K562 (cell line): ENCODE results near the gene TTC21A. TPM values are rescaled to one million over a fixed set of nuclear protein-coding genes. Genes with fewer than 3 reads are reported as not detected.

ENCODE experiments used
- ATAC-seq: fragments of 200-7000 bp; cut with Tn5 transposase; 3 replicates; pipeline ENCODE4 v1.9.1; 2020; ENCODE audit warnings: moderate library complexity
- BruUV-seq: library from RNA; stranded (reverse); fragments of 400-500 nt; replicated peaks from 2 replicates; lab custom pipeline; 2021; lab: Mats Ljungman, UMichigan
- CTCF ChIA-PET: fragments of 300-600 bp; formaldehyde crosslinking; extraction: SDS; loops from one replicate; lab custom pipeline; 2021; ENCODE audit warnings: low intra/inter-chr PET ratio; lab: Yijun Ruan, JAX
- POLR2A ChIA-PET: fragments of 300-600, 350-650 bp; sonication (Branson Sonifier 250); formaldehyde crosslinking; extraction: SDS; loops from one replicate; lab custom pipeline; 2021; ENCODE audit warnings: antibody characterized with exemption, inconsistent platforms; lab: Yijun Ruan, JAX
- DNase-seq, 4 experiments: peaks; one replicate each; pipeline versions ENCODE4 v3.0.0 to v3.0.0-alpha.2; 2011 to 2018; ENCODE audit warnings: low spot score in 3 of 4, mixed read lengths in 3 of 4; ENCODE audit errors: extremely low read depth in 1 of 4
- FAIRE-seq: peaks from 2 replicates; lab custom pipeline; 2011; peaks lifted over from hg19 to GRCh38; lab: Jason Lieb, UNC
- H2AFZ ChIP-seq: 2 replicates; pipeline ENCODE4 v1.6.0; 2011; ENCODE audit warnings: low read depth, low read length, control low read depth, inconsistent platforms
- H3K27ac ChIP-seq: fragments of 200-600 bp; 3 replicates; pipeline ENCODE4 v1.8.0; 2011; ENCODE audit warnings: low read depth, mild to moderate bottlenecking, control low read depth, inconsistent platforms, low read length, moderate library complexity, mixed read lengths; ENCODE audit errors: extremely low read depth
- H3K27me3 ChIP-seq, 2 experiments: fragments of 300-600 bp in 1 of 2; 2 replicates in 1 of 2; 3 replicates in 1 of 2; pipeline versions ENCODE4 v1.6.0 to v1.8.0; 2011; ENCODE audit warnings: inconsistent platforms in 2 of 2, low read length in 2 of 2, mild to moderate bottlenecking in 1 of 2, mixed read lengths in 1 of 2, moderate library complexity in 1 of 2; ENCODE audit not compliant: control insufficient read depth in 2 of 2, insufficient read depth in 2 of 2
- H3K36me3 ChIP-seq: fragments of 300-600 bp; 3 replicates; pipeline ENCODE4 v1.8.0; 2011; ENCODE audit warnings: mild to moderate bottlenecking, low read length, inconsistent platforms; ENCODE audit not compliant: control insufficient read depth, insufficient read depth
- H3K4me1 ChIP-seq, 2 experiments: fragments of 200-600 bp in 1 of 2; replicated peaks in 1 of 2; 2 replicates in 1 of 2; 3 replicates in 1 of 2; pipeline versions ENCODE4 v1.5.1 to v1.8.0; 2011; ENCODE audit warnings: inconsistent platforms in 2 of 2, low read length in 2 of 2, mild to moderate bottlenecking in 1 of 2, mixed read lengths in 1 of 2, moderate library complexity in 1 of 2; ENCODE audit not compliant: control insufficient read depth in 2 of 2, insufficient read depth in 2 of 2
- H3K4me2 ChIP-seq: 2 replicates; pipeline ENCODE4 v1.6.1; 2011; ENCODE audit warnings: low read length, control low read depth, inconsistent platforms, mixed read lengths; ENCODE audit not compliant: insufficient read depth
- H3K4me3 ChIP-seq: fragments of 200-600 bp; sonication (generic), shearing (Covaris generic); 2 replicates; pipeline ENCODE4 v1.5.1; 2016; ENCODE audit warnings: control low read depth, inconsistent platforms
- H3K79me2 ChIP-seq: fragments of 200-600 bp; 3 replicates; pipeline ENCODE4 v1.8.0; 2011; ENCODE audit warnings: low read length, inconsistent platforms; ENCODE audit not compliant: control insufficient read depth, insufficient read depth
- H3K9ac ChIP-seq, 2 experiments: 2 replicates each; pipeline versions ENCODE4 v1.6.0 to v1.6.1; 2011; ENCODE audit warnings: low read depth in 2 of 2, low read length in 2 of 2, control low read depth in 1 of 2, inconsistent platforms in 1 of 2, mild to moderate bottlenecking in 1 of 2, mixed read lengths in 1 of 2; ENCODE audit not compliant: insufficient read depth in 1 of 2
- H3K9me1 ChIP-seq: one replicate; pipeline ENCODE4 v1.6.0; 2011; ENCODE audit warnings: inconsistent platforms, mild to moderate bottlenecking, low read length, moderate library complexity; ENCODE audit not compliant: control insufficient read depth, insufficient read depth
- H3K9me3 ChIP-seq: replicated peaks from 2 replicates; pipeline ENCODE4 v1.5.1; 2011; ENCODE audit warnings: low read depth, low read length, inconsistent platforms; ENCODE audit not compliant: control insufficient read depth, insufficient read depth
- H4K20me1 ChIP-seq: replicated peaks from 2 replicates; pipeline ENCODE4 v1.6.1; 2011; ENCODE audit warnings: low read length, inconsistent platforms, mixed read lengths; ENCODE audit not compliant: control insufficient read depth, insufficient read depth
- ATF3 ChIP-seq, 2 experiments: fragments of 450-650 bp in 1 of 2; sonication (generic) in 1 of 2; formaldehyde crosslinking in 1 of 2; IDR thresholded peaks in 1 of 2; conservative IDR thresholded peaks in 1 of 2; 2 replicates each; pipeline versions ENCODE4 v1.6.1 to v1.8.1; 2016 to 2023; ENCODE audit warnings: mild to moderate bottlenecking in 2 of 2, moderate library complexity in 2 of 2, inconsistent platforms in 1 of 2, missing genetic modification reagents in 1 of 2
- BCOR ChIP-seq: fragments of 450-650 bp; IDR thresholded peaks from 2 replicates; pipeline ENCODE4 v1.6.1; 2016
- CEBPB ChIP-seq: fragments of 450-650 bp; IDR thresholded peaks from 2 replicates; pipeline ENCODE4 v1.6.1; 2016; ENCODE audit warnings: missing genetic modification characterization, missing compliant biosample characterization
- CEBPG ChIP-seq, 3 experiments: fragments of 200-800 bp in 1 of 3; sonication (Bioruptor generic) in 1 of 3; sonication (generic) in 1 of 3; formaldehyde crosslinking in 1 of 3; IDR thresholded peaks in 2 of 3; conservative IDR thresholded peaks in 1 of 3; 2 replicates each; pipeline versions ENCODE4 v1.6.1 to v1.8.0; 2016 to 2022; ENCODE audit warnings: missing compliant biosample characterization in 2 of 3, missing genetic modification characterization in 2 of 3, mild to moderate bottlenecking in 1 of 3, missing genetic modification reagents in 1 of 3
- KDM1A ChIP-seq, 2 experiments: fragments of 450-650 bp; IDR thresholded peaks; 2 replicates each; pipeline ENCODE4 v1.6.1; 2016; ENCODE audit warnings: mild to moderate bottlenecking in 2 of 2
- MEIS2 ChIP-seq: fragments of 450-650 bp; IDR thresholded peaks from 2 replicates; pipeline ENCODE4 v1.6.1; 2014; ENCODE audit warnings: mild to moderate bottlenecking; ENCODE audit not compliant: partially characterized antibody
- NR2C1 ChIP-seq, 2 experiments: fragments of 450-650 bp; IDR thresholded peaks; 2 replicates each; pipeline ENCODE4 v1.6.1; 2017; ENCODE audit warnings: mild to moderate bottlenecking in 2 of 2, antibody characterized with exemption in 1 of 2, inconsistent platforms in 1 of 2, missing compliant biosample characterization in 1 of 2, missing genetic modification characterization in 1 of 2
- NR2C2 ChIP-seq, 2 experiments: fragments of 200-800 bp in 1 of 2; sonication (Bioruptor generic) in 1 of 2; sonication (generic) in 1 of 2; formaldehyde crosslinking in 1 of 2; IDR thresholded peaks; 2 replicates each; pipeline versions ENCODE4 v1.6.1 to v1.8.0; 2016 to 2022; ENCODE audit warnings: mild to moderate bottlenecking in 1 of 2, missing compliant biosample characterization in 1 of 2, missing genetic modification characterization in 1 of 2, missing genetic modification reagents in 1 of 2
- RREB1 ChIP-seq: fragments of 250-450 bp; sonication (Bioruptor Pico); IDR thresholded peaks from 2 replicates; pipeline ENCODE4 v1.4.0; 2020
- ZNF146 ChIP-seq: IDR thresholded peaks from one replicate; pipeline ENCODE4 v1.6.1; 2018; ENCODE audit warnings: missing compliant biosample characterization; ENCODE audit not compliant: unreplicated experiment
- ZNF253 ChIP-seq: fragments of 250-450 bp; sonication (Bioruptor Pico); conservative IDR thresholded peaks from 2 replicates; pipeline ENCODE4 v1.6.1; 2021; ENCODE audit warnings: mild to moderate bottlenecking
- WGBS: fragments of 100-300 bp; shearing (Covaris generic); methylation state at CpG from one replicate; pipeline ENCODE4 v1.1.6; 2016; ENCODE audit warnings: low coverage, mixed read lengths; ENCODE audit not compliant: insufficient coverage; ENCODE audit errors: missing lambda C conversion rate; 5-methylcytosine and 5-hydroxymethylcytosine counted together
- in situ Hi-C: fragments of 300-500 bp; cut with MboI; formaldehyde crosslinking; loops from 4 replicates; pipeline ENCODE4 v1.15.0; 2018; ENCODE audit warnings: inconsistent platforms, mixed read lengths
- intact Hi-C: fragments of 100-400 bp; cut with micrococcal nuclease; formaldehyde crosslinking; loops from 2 replicates; pipeline ENCODE4 v1.14.2; 2022
- polyA plus RNA-seq, 8 experiments: library from polyadenylated mRNA; depleted of rRNA in 4 of 8; stranded (reverse) in 5 of 8; unstranded in 3 of 8; fragments of >200 nt; fragmentation: Nextera tagmentation in 2 of 8; fragmentation: Illumina TruSeq in 1 of 8; extraction: Ambion mirVana in 2 of 8; extraction: Trizol in 1 of 8; gene quantifications; 2 replicates each; pipeline versions ENCODE4 v1.2.1 to v1.2.3, GENCODE V29; 2011 to 2014; ENCODE audit warnings: inconsistent platforms in 1 of 8, missing spikeins in 1 of 8
- total RNA-seq, 7 experiments: library from RNA; depleted of rRNA in 6 of 7; stranded (reverse); fragments of >200 nt in 6 of 7; fragmentation: Illumina TruSeq in 2 of 7; extraction: Trizol in 2 of 7; gene quantifications; 2 replicates each; pipeline versions ENCODE4 v1.2.1 to v1.2.3, GENCODE V29; 2011 to 2021; ENCODE audit warnings: low replicate concordance in 1 of 7

TTC21A gene
- total and polyA plus RNA-seq, 9 of the 15 experiments (the other 6 are each of a cell fraction or from before 2014, with no cell fraction given): 0.22 to 1.4 (median 0.70) TPM

- no peaks in the 10 kb centered on the region for H4K20me1 ChIP-seq
- DNase-seq (no peak), ATAC-seq (no peak), FAIRE-seq (no peak)
- no peak overlapping the region for H3K27ac ChIP-seq
- in situ Hi-C loops (no loop called here), intact Hi-C loops (no loop called here)
- ChIA-PET CTCF (no interaction called here), POLR2A (interaction anchor here (0.6 to 2.1 kb wide), 7 partner anchors 9 to 232 kb away, joined by 3 to 9 read pairs (median 3); no protein-coding TSS in a partner anchor)
- H3K27me3 ChIP-seq: no peaks in the 10 kb centered on the region
- no peaks in the 10 kb centered on the region for H3K9me1 ChIP-seq
- no peak overlapping the region for H3K9ac ChIP-seq
- peaks cover 28 to 31% of the 10 kb centered on the region in 2 experiments for H3K4me1 ChIP-seq
- H3K79me2 ChIP-seq: peaks cover 2% of the 10 kb centered on the region; the same call in 2 of the 3 replicates
- no peaks in the 10 kb centered on the region for H3K36me3 ChIP-seq
- no peaks in the 10 kb centered on the region for H3K9me3 ChIP-seq
- H3K4me3 ChIP-seq: no peak overlapping the region
- no peak overlapping the region for H2AFZ ChIP-seq
- no peak overlapping the region for H3K4me2 ChIP-seq
- 6% methylated on average over 2 of the region's 2 CpGs for WGBS
- BruUV-seq: no TSS peak
- TF ChIP-seq CEBPG (CRISPR knock-in tag; IDR thresholded peaks at IDR 0.05): 0 out of 2 replicates have a peak, but pooled peaks have one; percentile 10
- TF ChIP-seq CEBPG (tag; conservative IDR thresholded peaks at IDR 0.05 in 1 of 2, IDR thresholded peaks at IDR 0.05 in 1 of 2): no peak
- no peak for TF ChIP-seq NR2C1 (IDR thresholded peaks at IDR 0.05)
- peak; percentile 62; the same call in 1 of the 2 replicates for TF ChIP-seq NR2C1 (tag; IDR thresholded peaks at IDR 0.05)
- no peak for TF ChIP-seq ZNF253 (CRISPR knock-in tag)
- peak; percentile 40; the same call in 1 of the 2 replicates for TF ChIP-seq ATF3 (IDR thresholded peaks at IDR 0.05)
- no peak for TF ChIP-seq ATF3 (CRISPR knock-in tag; conservative IDR thresholded peaks at IDR 0.05)
- no peak for TF ChIP-seq RREB1 (CRISPR knock-in tag)
- peak in 1 of 2 experiments; percentile 37; a peak in 1 of 4 replicates for TF ChIP-seq KDM1A (IDR thresholded peaks at IDR 0.05)
- peak; percentile 48; the same call in 1 of the 2 replicates for TF ChIP-seq BCOR
- peak; percentile 93 for TF ChIP-seq ZNF146 (CRISPR knock-in tag)
- TF ChIP-seq CEBPB (tag): 0 out of 2 replicates have a peak, but pooled peaks have one; percentile 15
- TF ChIP-seq MEIS2: peak; percentile 1
- TF ChIP-seq NR2C2 (CRISPR knock-in tag; IDR thresholded peaks at IDR 0.05): no peak
- peak; percentile 26; the same call in 1 of the 2 replicates for TF ChIP-seq NR2C2 (tag; IDR thresholded peaks at IDR 0.05)
These were observed 66.0 kb downstream of the TTC21A start for GRCh38 chr3:39173318-39174125.
